ENCODE results near the gene ARPC1A.
"Not testable (repeated sequence)": the region's sequence is repeated elsewhere in the genome, so short reads cannot be mapped to it uniquely, and the experiment has no call there.

Gene ARPC1A

GRCh38 chr7:99372275-99373090 is 46.8 kb downstream of the ARPC1A start:
- peak; percentile 61 for DNase-seq

GRCh38 chr7:99373091-99374066 is 47.7 kb downstream of the ARPC1A start:
- no peak for DNase-seq

- DNase-seq = peak; percentile 73
Measured at GRCh38 chr7:99374111-99375064, 48.7 kb downstream of the ARPC1A start, which contains the start of gene ARPC1B. Gene ARPC1B, plus strand, starts transcription at chr7:99374730. Its CDS starts 10,985 bp downstream, at chr7:99385715.

DNA sequence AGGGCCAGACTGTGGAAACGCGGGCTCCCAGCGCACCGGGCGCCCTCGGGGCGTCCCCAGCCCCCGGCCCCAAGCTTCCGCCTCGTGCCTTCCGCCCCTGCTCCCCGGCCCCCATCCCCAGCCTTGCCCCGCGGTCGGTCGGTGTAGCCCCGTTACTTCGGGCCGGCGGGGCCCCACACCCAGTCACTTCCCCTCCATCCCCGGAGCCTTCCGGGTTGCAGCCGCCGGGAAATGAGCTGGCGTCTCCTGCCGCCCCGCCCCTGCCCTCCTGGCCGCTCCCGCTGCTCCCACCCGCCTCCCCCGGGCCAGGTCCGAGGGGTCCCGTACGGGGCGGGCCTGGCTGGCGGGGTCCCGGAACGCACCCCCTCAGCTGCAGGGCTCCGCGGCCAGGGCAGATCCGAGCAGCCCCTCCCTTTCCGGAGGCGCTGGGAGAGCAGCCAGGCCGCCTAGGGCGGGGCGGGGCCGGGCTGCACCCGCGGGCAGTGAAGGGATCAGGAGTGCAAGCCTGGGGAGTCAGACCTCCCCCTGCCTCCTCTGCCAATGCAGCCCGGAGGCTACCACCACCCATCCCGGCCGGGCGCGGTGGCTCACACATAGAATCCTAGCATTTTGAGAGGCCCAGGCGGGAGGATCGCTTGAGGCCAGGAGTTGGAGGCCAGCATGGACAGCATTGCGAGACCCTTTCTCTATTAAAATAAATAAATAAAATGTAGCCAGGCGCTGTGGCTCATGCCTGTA is 49.5 kb downstream of the ARPC1A start:
- peak; percentile 64 for DNase-seq

DNA sequence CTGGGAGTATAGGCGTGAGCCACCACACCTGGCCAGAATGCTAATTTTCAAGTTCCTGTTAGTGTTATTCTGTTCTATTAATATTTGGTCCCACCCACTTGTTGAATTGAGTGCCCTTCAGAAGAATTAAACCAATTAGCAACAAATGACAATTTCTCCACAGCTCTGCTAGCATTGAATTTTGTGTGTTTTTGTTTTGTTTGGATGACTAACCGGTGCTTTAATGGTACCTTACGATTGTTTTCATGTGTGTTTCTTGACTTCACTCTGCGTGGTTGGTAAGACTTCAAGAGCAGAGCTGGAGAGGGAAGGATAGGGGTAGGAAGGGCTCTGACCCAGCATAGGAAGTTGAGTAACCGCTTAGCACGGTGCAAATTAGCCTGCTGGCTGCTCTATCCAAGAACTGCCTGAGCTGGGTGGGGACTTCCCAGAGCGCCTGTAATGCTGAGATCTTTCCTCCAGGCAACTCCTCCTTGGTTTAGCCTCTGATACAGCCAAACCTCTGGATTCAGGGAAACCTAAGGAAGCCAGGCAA is 53.4 kb downstream of the ARPC1A start:
- DNase-seq = peak; percentile 81

GRCh38 chr7:99379693-99380031 is 54.0 kb downstream of the ARPC1A start:
- DNase-seq = not testable (repeated sequence)

DNA sequence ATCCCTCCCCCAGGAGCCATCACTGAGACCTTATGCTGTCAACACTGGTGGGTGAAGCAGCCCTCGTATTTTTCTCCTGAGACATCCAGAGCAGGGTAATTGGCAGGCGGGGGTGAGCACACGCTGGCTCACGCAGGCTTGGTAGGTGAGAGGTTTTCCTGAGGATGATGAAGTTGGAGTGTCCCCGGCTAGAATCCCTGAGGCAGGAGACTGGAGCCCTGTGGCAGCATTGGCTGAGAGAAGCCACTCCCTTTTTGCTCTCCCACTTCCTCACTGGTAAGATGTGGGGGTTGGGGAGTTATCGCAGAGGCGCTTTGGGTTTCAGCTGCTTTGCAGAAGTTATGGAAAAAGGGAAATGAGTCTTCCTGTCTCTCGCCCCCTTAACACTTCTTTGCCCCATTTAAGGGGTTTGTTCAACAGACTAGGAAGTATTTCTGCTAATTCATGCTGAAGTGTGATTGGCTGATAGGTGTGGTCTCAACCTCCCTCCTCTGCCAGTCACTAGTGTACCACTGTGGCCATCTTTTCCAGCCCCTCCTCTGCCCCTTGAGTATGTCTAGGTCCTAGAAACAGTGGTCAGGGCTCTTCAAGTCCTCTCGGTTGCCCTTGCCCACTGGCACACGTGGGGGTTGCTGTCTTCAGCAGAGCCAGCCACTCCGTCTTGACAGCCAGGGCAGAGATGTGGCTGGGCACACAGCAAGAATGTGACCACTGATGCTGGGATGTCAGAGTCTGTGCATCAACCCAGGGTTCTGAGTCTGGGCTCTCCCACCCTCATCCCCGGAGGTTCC is 54.5 kb downstream of the ARPC1A start:
- peak; percentile 67 for DNase-seq

DNA sequence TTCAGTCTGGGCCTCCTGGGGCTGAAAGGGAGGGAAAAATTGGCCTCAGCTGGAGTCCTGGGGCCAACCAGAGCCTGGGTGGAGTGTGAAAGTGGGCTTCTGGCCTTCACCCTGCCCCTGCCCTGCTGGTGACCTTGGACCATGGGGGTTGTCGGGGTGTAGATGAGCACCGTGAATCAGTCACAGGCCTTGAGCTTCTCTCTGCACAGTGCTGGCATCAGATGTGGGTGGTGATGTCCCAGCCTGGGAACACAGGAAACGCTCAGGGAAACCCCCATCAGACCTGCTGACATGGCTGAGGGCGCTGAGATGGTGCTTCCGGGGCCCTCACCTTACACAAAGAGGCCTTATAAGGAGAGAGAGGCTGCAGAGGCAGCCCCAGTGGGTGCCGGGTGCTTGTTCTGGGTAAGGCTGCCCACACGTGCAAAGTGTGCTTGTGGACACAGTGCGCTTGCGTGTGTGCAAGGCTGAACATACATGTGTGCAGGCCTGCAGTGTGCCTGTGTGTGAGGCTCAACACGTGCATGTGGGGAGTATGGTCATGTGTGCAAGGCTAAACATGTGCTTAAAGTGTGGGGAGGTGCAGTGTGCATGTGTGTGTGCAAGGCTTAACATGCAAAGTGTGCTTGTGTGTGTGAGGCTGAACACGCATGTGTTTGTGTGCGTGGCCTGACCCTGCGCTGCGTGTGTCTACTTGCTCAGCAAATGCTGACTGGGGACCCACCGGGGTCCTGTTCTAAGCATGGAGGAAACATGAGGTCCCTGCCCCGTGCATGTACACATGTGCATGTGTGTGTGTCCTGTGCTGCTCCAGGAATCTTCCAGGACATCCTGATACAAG is 55.3 kb downstream of the ARPC1A start:
- DNase-seq = no peak

DNA sequence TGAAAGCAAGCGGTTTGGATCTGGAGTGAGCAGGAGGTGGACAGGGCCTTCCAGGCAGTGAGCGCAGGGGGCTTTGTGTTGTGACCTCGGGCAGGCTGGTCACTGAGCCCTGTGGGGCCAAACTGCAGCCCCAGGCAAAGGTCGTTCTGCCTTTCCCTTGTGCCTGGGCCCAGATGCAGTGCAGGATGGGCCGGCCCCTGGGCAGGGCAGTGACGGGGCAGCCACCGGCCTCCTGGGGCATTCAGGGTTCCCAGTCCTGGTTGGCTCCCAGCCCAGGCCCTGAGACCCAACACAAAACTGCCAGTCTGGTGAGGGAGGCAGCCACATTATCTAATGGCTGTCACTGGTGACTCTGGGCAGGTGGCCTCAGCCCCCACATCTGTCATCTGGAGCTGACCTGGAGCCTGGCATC is 56.0 kb downstream of the ARPC1A start:
- no peak for DNase-seq

- DNase-seq = no peak
Measured at GRCh38 chr7:99383203-99383602, 57.5 kb downstream of the ARPC1A start.

DNA sequence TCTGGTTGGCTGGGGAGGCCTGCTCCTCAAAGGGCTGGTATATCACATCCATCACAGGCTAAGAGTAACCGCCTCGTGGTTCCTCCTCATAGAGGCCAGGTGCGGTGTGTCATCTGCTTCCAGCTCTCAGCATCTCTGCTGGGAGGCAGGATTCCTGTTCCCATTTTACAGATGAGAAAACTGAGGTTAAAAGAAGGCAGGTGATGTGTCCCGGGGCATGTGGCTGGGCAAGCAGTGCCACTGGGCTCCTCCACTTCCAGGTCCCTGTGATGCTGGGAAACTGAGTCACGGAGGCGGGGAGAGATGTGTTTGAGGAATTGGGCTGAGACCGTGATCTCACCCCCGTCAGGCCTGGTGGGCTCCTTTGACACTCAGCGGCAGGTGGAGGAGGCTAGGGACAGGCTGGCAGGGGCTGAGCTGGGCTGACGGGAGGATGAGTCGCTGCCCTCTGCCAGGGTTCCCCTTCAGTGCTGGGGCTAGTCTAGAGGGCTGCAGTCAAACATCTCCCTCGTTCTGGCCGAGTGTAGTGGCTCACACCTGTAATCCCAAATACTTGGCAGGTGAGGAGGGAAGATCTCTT is 58.2 kb downstream of the ARPC1A start:
- DNase-seq = no peak

DNA sequence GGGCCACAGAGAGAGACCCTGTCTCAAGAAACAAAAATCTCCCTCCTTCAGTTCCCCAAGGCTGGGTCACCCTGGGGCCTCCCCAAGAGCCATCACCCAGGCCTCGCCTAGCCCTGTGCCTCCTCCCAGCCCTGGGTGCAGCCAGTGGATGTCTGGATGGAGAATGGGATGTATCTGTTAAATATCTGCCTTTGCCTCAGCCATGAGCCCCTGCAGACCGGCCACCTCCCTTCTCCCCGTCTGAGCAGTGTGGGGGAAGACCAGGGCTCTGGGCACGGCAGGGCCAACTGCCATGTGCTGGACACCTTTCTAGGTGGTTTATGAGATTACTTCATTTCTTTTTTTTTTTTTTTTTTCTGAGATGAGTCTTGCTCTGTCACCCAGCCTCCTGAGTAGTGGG is 58.8 kb downstream of the ARPC1A start:
- DNase-seq = no peak

- no peak for DNase-seq
Measured at GRCh38 chr7:99385564-99385963, 59.9 kb downstream of the ARPC1A start.

DNA sequence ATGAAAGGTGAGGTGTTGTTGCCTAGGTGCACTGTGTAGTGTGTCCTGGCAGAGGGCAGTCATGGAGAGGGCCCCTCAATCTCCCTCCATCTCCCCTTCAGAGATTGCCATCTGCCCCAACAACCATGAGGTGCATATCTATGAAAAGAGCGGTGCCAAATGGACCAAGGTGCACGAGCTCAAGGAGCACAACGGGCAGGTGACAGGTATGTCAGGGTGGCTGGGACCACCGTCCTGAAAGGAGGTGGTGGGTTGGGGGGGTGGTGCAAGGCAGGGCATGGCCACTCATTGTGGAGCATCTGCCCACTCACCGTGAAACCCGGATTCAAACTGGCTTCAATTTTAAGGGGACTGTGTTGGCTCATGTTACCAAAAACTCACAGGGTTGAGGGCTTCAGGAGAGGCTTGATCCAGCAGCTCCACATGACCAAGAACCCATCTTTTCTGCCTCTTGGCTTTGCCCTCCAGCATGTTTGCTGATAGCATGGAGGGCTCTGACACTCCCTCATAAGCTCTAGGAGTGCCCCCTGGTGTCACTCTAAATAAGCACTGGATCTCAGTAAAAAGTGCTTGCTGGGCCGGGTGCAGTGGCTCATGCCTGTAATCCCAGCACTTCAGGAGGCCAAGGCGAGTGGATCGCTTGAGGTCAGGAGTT is 61.0 kb downstream of the ARPC1A start:
- DNase-seq = peak; percentile 52

GRCh38 chr7:99387239-99387635 is 61.5 kb downstream of the ARPC1A start:
- DNase-seq = not testable (repeated sequence)

DNA sequence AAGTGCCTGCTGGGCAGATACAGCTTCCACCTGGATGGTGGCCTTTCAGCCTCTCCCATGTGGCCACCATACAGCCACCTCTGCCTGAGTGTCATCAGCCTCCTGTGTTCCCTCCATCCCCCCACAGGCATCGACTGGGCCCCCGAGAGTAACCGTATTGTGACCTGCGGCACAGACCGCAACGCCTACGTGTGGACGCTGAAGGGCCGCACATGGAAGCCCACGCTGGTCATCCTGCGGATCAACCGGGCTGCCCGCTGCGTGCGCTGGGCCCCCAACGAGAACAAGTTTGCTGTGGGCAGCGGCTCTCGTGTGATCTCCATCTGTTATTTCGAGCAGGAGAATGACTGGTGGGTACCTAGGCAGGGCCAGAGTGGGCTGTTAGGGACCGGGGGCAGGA is 62.2 kb downstream of the ARPC1A start:
- DNase-seq = no peak

DNA sequence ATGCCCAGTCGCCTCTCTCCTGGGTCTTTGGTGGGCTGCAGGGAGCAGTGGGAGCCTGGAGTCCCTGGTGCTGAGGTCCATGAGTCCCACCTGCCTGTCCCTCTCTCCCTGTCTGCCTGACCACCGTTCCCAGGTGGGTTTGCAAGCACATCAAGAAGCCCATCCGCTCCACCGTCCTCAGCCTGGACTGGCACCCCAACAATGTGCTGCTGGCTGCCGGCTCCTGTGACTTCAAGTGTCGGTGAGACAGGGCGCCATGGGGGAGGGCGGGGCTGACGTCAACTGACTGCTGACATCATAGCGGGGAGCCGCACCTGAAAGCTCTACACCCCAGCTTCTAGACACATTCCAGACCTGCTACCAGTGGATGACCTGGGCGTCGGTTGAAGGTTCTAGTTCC is 64.1 kb downstream of the ARPC1A start:
- no peak for DNase-seq

GRCh38 chr7:99390941-99391602 is 65.4 kb downstream of the ARPC1A start:
- DNase-seq = no peak
